SK-N-SH treated with all-trans-retinoic acid at 6 μM for 48 hours (cell line): Measurements from ENCODE around the gene PLCB3.

Experiments
- ATAC-seq: fragments of 200-7000 bp; cut with Tn5 transposase; 3 replicates; pipeline ENCODE4 v1.9.1; 2020; ENCODE audit warnings: mild to moderate bottlenecking, moderate library complexity
- ARNTL ChIP-seq: fragments of 450-650 bp; formaldehyde crosslinking; IDR thresholded peaks from 2 replicates; pipeline ENCODE4 v1.5.0; 2020; ENCODE audit warnings: low read depth, mild to moderate bottlenecking, moderate library complexity, borderline replicate concordance
- BACH2 ChIP-seq: fragments of 250-450 bp; sonication (Bioruptor Pico); IDR thresholded peaks from 2 replicates; pipeline ENCODE4 v1.9.0; 2021; ENCODE audit warnings: mild to moderate bottlenecking, borderline replicate concordance
- CREB5 ChIP-seq: fragments of 250-450 bp; sonication (Bioruptor Pico); IDR thresholded peaks from 2 replicates; pipeline ENCODE4 v1.5.1; 2020; ENCODE audit warnings: low read depth, mild to moderate bottlenecking, moderate library complexity
- CSDC2 ChIP-seq: fragments of 250-450 bp; sonication (Bioruptor Pico); IDR thresholded peaks from 2 replicates; pipeline ENCODE4 v1.5.0; 2020; ENCODE audit warnings: mild to moderate bottlenecking, moderate library complexity
- CSRNP3 ChIP-seq: fragments of 250-450 bp; sonication (Bioruptor Pico); IDR thresholded peaks from 2 replicates; pipeline ENCODE4 v1.5.1; 2021; ENCODE audit warnings: mild to moderate bottlenecking, moderate library complexity
- ESRRG ChIP-seq: fragments of 250-450 bp; sonication (Bioruptor Pico); IDR thresholded peaks from 2 replicates; pipeline ENCODE4 v1.6.1; 2021; ENCODE audit warnings: mild to moderate bottlenecking
- GLIS3 ChIP-seq: fragments of 250-450 bp; sonication (Bioruptor Pico); IDR thresholded peaks from 2 replicates; pipeline ENCODE4 v1.5.0; 2020; ENCODE audit warnings: mild to moderate bottlenecking, moderate library complexity
- OSR1 ChIP-seq: fragments of 250-450 bp; sonication (Bioruptor Pico); IDR thresholded peaks from 2 replicates; pipeline ENCODE4 v1.8.0; 2022; ENCODE audit warnings: moderate library complexity, mild to moderate bottlenecking, inconsistent platforms
- PATZ1 ChIP-seq: fragments of 250-450 bp; sonication (Bioruptor Pico); IDR thresholded peaks from 2 replicates; pipeline ENCODE4 v1.8.0; 2020; ENCODE audit warnings: mild to moderate bottlenecking, moderate library complexity, borderline replicate concordance
- POU6F1 ChIP-seq: fragments of 250-450 bp; sonication (Bioruptor Pico); IDR thresholded peaks from 2 replicates; pipeline ENCODE4 v1.8.0; 2021; ENCODE audit warnings: low read depth, mild to moderate bottlenecking, moderate library complexity, borderline replicate concordance
- RARB ChIP-seq: fragments of 250-450 bp; sonication (Bioruptor Pico); IDR thresholded peaks from 2 replicates; pipeline ENCODE4 v1.8.0; 2021; ENCODE audit warnings: mild to moderate bottlenecking, moderate library complexity
- SNAI2 ChIP-seq: fragments of 250-450 bp; sonication (Bioruptor Pico); IDR thresholded peaks from 2 replicates; pipeline ENCODE4 v1.5.0; 2020; ENCODE audit warnings: mild to moderate bottlenecking, moderate library complexity
- TCF4 ChIP-seq: fragments of 250-450 bp; sonication (Bioruptor Pico); IDR thresholded peaks from 2 replicates; pipeline ENCODE4 v1.8.0; 2021; ENCODE audit warnings: mild to moderate bottlenecking, moderate library complexity, borderline replicate concordance
- TOX ChIP-seq: fragments of 250-450 bp; sonication (Bioruptor Pico); IDR thresholded peaks from 2 replicates; pipeline ENCODE4 v1.8.0; 2021; ENCODE audit warnings: mild to moderate bottlenecking, moderate library complexity, borderline replicate concordance
- TSHZ2 ChIP-seq: fragments of 250-450 bp; sonication (Bioruptor Pico); IDR thresholded peaks from 2 replicates; pipeline ENCODE4 v1.5.0; 2020; ENCODE audit warnings: mild to moderate bottlenecking, moderate library complexity
- ZC3H10 ChIP-seq: fragments of 250-450 bp; sonication (Bioruptor Pico); IDR thresholded peaks from 2 replicates; pipeline ENCODE4 v1.5.1; 2021; ENCODE audit warnings: mild to moderate bottlenecking, moderate library complexity
- ZFP3 ChIP-seq: fragments of 250-450 bp; sonication (Bioruptor Pico); IDR thresholded peaks from 2 replicates; pipeline ENCODE4 v1.5.0; 2020; ENCODE audit warnings: mild to moderate bottlenecking, moderate library complexity
- ZFP30 ChIP-seq: fragments of 450-650 bp; formaldehyde crosslinking; IDR thresholded peaks from 2 replicates; pipeline ENCODE4 v1.5.0; 2022; ENCODE audit warnings: mild to moderate bottlenecking, moderate library complexity
- ZNF565 ChIP-seq: fragments of 450-650 bp; formaldehyde crosslinking; conservative IDR thresholded peaks from 2 replicates; pipeline ENCODE4 v1.5.0; 2020; ENCODE audit warnings: low read depth, mild to moderate bottlenecking, moderate library complexity
- ZNF70 ChIP-seq: fragments of 450-650 bp; formaldehyde crosslinking; IDR thresholded peaks from 2 replicates; pipeline ENCODE4 v1.5.0; 2020; ENCODE audit warnings: mild to moderate bottlenecking, moderate library complexity
- ZNF8 ChIP-seq: fragments of 450-650 bp; formaldehyde crosslinking; IDR thresholded peaks from 2 replicates; pipeline ENCODE4 v1.5.0; 2020; ENCODE audit warnings: mild to moderate bottlenecking, moderate library complexity

Gene PLCB3

GRCh38 chr11:64287676-64288352 lies 36.5 kb downstream of the PLCB3 start:
- TF ChIP-seq POU6F1, result no peak
- TF ChIP-seq ZFP3 (CRISPR knock-in tag), result no peak
- no peak for TF ChIP-seq GLIS3 (CRISPR knock-in tag)
- no peak for TF ChIP-seq CSDC2 (CRISPR knock-in tag)
- TF ChIP-seq CSRNP3 (CRISPR knock-in tag), result no peak
- TF ChIP-seq ZNF565, result no peak
- TF ChIP-seq, all 23 proteins: peak for 0
- no peak for ATAC-seq

- TF ChIP-seq ARNTL (CRISPR knock-in tag) (no peak), POU6F1 (no peak), ZNF70 (CRISPR knock-in tag) (no peak), OSR1 (CRISPR knock-in tag) (no peak), TCF4 (CRISPR knock-in tag) (no peak), TSHZ2 (CRISPR knock-in tag) (no peak), ZNF8 (CRISPR knock-in tag) (no peak), BACH2 (CRISPR knock-in tag) (no peak), ZFP30 (no peak), RARB (CRISPR knock-in tag) (no peak), ZC3H10 (no peak), CREB5 (no peak), TOX (CRISPR knock-in tag) (no peak)
- ATAC-seq, result no peak
These were observed 37.0 kb downstream of the PLCB3 start for GRCh38 chr11:64288353-64288750.

GRCh38 chr11:64289002-64289564 lies 37.8 kb downstream of the PLCB3 start:
- no peak for ATAC-seq
- TF ChIP-seq ZNF565, result no peak
- TF ChIP-seq POU6F1, result no peak
- no peak for TF ChIP-seq ZNF8 (CRISPR knock-in tag)
- TF ChIP-seq ESRRG (CRISPR knock-in tag), result no peak
- no peak for TF ChIP-seq TOX (CRISPR knock-in tag)
- TF ChIP-seq SNAI2, result no peak
- no peak for TF ChIP-seq ZFP3 (CRISPR knock-in tag)
- no peak for TF ChIP-seq OSR1 (CRISPR knock-in tag)
- no peak for TF ChIP-seq TCF4 (CRISPR knock-in tag)
- TF ChIP-seq ARNTL (CRISPR knock-in tag), result no peak
- TF ChIP-seq PATZ1, result no peak
- no peak for TF ChIP-seq RARB (CRISPR knock-in tag)
- TF ChIP-seq TSHZ2 (CRISPR knock-in tag), result no peak
- no peak for TF ChIP-seq CSDC2 (CRISPR knock-in tag)
